Mucosa of gallbladder (tissue), 1 donor: ENCODE results near the gene PPARG. TPM values are rescaled to one million over a fixed set of nuclear protein-coding genes. Genes with fewer than 3 reads are reported as not detected.

Experiments
- DNase-seq: peaks from one replicate; pipeline ENCODE4 v3.0.0-alpha.2; 2020; ENCODE audit warnings: low spot score
- total RNA-seq: library from RNA; stranded (reverse); gene quantifications from one replicate; pipeline ENCODE4 v1.2.1, GENCODE V29; 2021
- donor health status: DM: no; HTN: no; CAD: no.

PPARG gene
- total RNA-seq, 1 donor from 2014 or later: 13.0 TPM

GRCh38 chr3:12479919-12480427, 191.1 kb downstream of the PPARG start:
- DNase-seq: peak; percentile 66

GRCh38 chr3:12483410-12483809, 194.5 kb downstream of the PPARG start:
- no peak for DNase-seq

- no peak for DNase-seq
These were observed 195.0 kb downstream of the PPARG start for GRCh38 chr3:12483872-12484197.

Other genes with a start within 250 kb of the PPARG start
- 3.7 TPM for gene TIMP4, start 130.2 kb upstream of the PPARG start, total RNA-seq
- gene TSEN2, start 195.4 kb downstream of the PPARG start, total RNA-seq: 13.6 TPM